HUES6 (cell line): Measurements from ENCODE around the gene SMCP.

Experiments
- H3K27ac ChIP-seq: 2 replicates; pipeline ENCODE4 v1.7.0; 2013; ENCODE audit warnings: low read depth, mild to moderate bottlenecking, low read length, inconsistent platforms
- H3K27me3 ChIP-seq: 2 replicates; pipeline ENCODE4 v1.6.1; 2013; ENCODE audit warnings: low read length; ENCODE audit not compliant: control insufficient read depth, insufficient read depth
- H3K36me3 ChIP-seq: 2 replicates; pipeline ENCODE4 v1.6.1; 2013; ENCODE audit warnings: low read length; ENCODE audit not compliant: control insufficient read depth, insufficient read depth
- H3K4me1 ChIP-seq: 2 replicates; pipeline ENCODE4 v1.6.1; 2013; ENCODE audit warnings: low read length; ENCODE audit not compliant: control insufficient read depth, insufficient read depth
- H3K4me3 ChIP-seq: 2 replicates; pipeline ENCODE4 v1.5.1; 2013; ENCODE audit warnings: low read depth, low read length
- H3K9ac ChIP-seq: one replicate; pipeline ENCODE4 v1.6.1; 2013; ENCODE audit warnings: mild to moderate bottlenecking, low read length
- H3K9me3 ChIP-seq: 2 replicates; pipeline ENCODE4 v1.6.1; 2013; ENCODE audit warnings: low read depth, low read length; ENCODE audit not compliant: control insufficient read depth, insufficient read depth

SMCP gene

GRCh38 chr1:152909206-152909605, 31.1 kb downstream of the SMCP start:
- H3K9me3 ChIP-seq, result peaks cover 23% of the 10 kb centered on the region; the same call in 1 of the 2 replicates

GRCh38 chr1:152912471-152912870, 34.3 kb downstream of the SMCP start:
- H3K4me1 ChIP-seq, result no peaks in the 10 kb centered on the region
- peaks cover 21% of the 10 kb centered on the region; the same call in 1 of the 2 replicates for H3K9me3 ChIP-seq
- no peak overlapping the region for H3K9ac ChIP-seq
- no peaks in the 10 kb centered on the region for H3K36me3 ChIP-seq
- H3K27ac ChIP-seq, result no peak overlapping the region
- H3K27me3 ChIP-seq, result peaks cover 38% of the 10 kb centered on the region; the same call in 1 of the 2 replicates
- H3K4me3 ChIP-seq, result no peak overlapping the region

More at GRCh38 chr1:152909206-152909605, 31.1 kb downstream of the SMCP start:
- peaks cover 37% of the 10 kb centered on the region; the same call in 1 of the 2 replicates for H3K27me3 ChIP-seq
- H3K4me3 ChIP-seq, result no peak overlapping the region
- H3K9ac ChIP-seq, result no peak overlapping the region
- H3K27ac ChIP-seq, result no peak overlapping the region
- no peaks in the 10 kb centered on the region for H3K36me3 ChIP-seq
- no peaks in the 10 kb centered on the region for H3K4me1 ChIP-seq

DNA sequence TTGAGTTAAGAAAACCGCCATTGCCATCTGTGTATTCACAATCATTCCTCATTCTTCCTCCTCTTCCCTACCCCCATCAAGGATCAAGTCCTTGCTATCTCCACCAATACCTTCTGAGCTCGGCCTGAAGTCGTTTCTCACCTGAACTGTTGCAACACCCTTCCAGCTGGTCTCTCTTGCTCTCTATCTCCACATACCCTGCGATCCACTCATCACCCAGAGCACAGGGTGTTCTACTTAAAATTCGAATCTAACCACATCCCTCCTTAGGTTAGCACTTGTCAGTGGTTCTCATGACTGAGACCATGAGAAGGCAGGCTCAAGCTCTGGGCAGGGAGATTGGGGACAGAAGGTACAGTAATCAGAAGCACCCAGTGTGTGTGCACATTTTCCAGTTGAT, 34.8 kb downstream of the SMCP start:
- Histone ChIP-seq H3K9ac (no peak overlapping the region), H3K4me1 (no peaks in the 10 kb centered on the region), H3K27me3 (peaks cover 38% of the 10 kb centered on the region; the same call in 1 of the 2 replicates), H3K27ac (no peak overlapping the region), H3K36me3 (no peaks in the 10 kb centered on the region), H3K4me3 (no peak overlapping the region), H3K9me3 (peaks cover 21% of the 10 kb centered on the region; the same call in 1 of the 2 replicates)

- Histone ChIP-seq H3K27me3 (0 out of 2 replicates have a peak, but pooled peaks cover 4% of the 10 kb centered on the region), H3K36me3 (no peaks in the 10 kb centered on the region), H3K9ac (no peak overlapping the region), H3K27ac (no peak overlapping the region), H3K9me3 (peaks cover 3% of the 10 kb centered on the region; the same call in 1 of the 2 replicates), H3K4me3 (no peak overlapping the region), H3K4me1 (no peaks in the 10 kb centered on the region; the same call in 1 of the 2 replicates)
Observed at GRCh38 chr1:152917794-152918193, 39.7 kb downstream of the SMCP start.

DNA sequence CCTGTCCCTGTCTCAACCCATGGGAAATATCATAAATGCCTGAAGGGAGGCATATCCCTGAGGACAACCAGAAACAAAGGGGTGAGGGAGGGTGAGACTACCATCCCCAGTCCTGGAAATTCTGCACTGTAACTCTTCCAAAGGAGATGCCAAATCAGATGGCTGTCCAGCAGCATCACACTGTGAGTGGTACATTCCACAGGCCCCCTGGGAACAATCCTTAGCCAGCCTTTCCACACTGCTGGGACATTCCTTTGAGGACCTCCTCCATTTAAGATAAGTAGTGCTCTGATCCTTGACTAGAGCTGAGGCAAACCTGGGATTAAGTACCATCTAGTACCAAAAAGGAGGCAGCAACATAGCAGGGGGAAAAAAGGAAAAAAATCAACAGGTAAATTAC, 40.9 kb downstream of the SMCP start:
- Histone ChIP-seq H3K4me3 (no peak overlapping the region), H3K36me3 (no peaks in the 10 kb centered on the region), H3K27ac (no peak overlapping the region), H3K9ac (no peak overlapping the region), H3K9me3 (peaks cover 6% of the 10 kb centered on the region; the same call in 1 of the 2 replicates), H3K27me3 (0 out of 2 replicates have a peak, but pooled peaks cover 3% of the 10 kb centered on the region), H3K4me1 (no peaks in the 10 kb centered on the region; the same call in 1 of the 2 replicates)

- H3K4me1 ChIP-seq, result no peaks in the 10 kb centered on the region
- no peaks in the 10 kb centered on the region for H3K36me3 ChIP-seq
- no peak overlapping the region for H3K9ac ChIP-seq
- H3K4me3 ChIP-seq, result no peak overlapping the region
- H3K27ac ChIP-seq, result no peak overlapping the region
- peaks cover 24% of the 10 kb centered on the region for H3K9me3 ChIP-seq
- no peaks in the 10 kb centered on the region for H3K27me3 ChIP-seq
Observed at GRCh38 chr1:152924191-152924590, 46.1 kb downstream of the SMCP start.

GRCh38 chr1:152926091-152926490, 48.0 kb downstream of the SMCP start:
- no peaks in the 10 kb centered on the region for H3K36me3 ChIP-seq
- H3K27ac ChIP-seq, result no peak overlapping the region
- H3K9me3 ChIP-seq, result peaks cover 27% of the 10 kb centered on the region
- no peaks in the 10 kb centered on the region for H3K4me1 ChIP-seq
- H3K4me3 ChIP-seq, result no peak overlapping the region
- H3K9ac ChIP-seq, result no peak overlapping the region
- H3K27me3 ChIP-seq, result no peaks in the 10 kb centered on the region

DNA sequence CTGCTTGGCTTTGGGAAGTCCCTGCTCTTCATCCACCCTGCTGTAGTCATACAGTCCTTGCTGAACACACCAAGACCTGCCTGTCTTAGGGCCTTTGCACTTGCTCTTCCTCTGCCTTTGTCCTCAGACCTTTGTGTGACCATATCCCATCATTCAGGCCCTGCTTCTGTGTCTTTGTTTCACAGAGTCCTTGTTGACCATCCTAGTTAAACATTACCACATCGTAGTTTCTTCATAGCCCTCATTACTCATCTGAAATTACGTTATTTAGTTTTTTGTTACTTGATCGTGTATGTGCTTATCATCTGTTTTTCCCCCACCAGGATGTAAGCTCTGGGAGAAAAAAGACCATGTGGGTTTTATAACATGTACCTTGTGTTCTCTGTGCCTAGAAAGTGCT, 50.5 kb downstream of the SMCP start:
- Histone ChIP-seq H3K9me3 (peaks cover 24% of the 10 kb centered on the region), H3K27ac (no peak overlapping the region), H3K9ac (no peak overlapping the region), H3K4me3 (no peak overlapping the region), H3K27me3 (no peaks in the 10 kb centered on the region), H3K4me1 (no peaks in the 10 kb centered on the region), H3K36me3 (no peaks in the 10 kb centered on the region)

- Histone ChIP-seq H3K27ac (no peak overlapping the region), H3K9ac (no peak overlapping the region), H3K4me3 (no peak overlapping the region), H3K36me3 (no peaks in the 10 kb centered on the region), H3K4me1 (no peaks in the 10 kb centered on the region), H3K27me3 (peaks cover 5% of the 10 kb centered on the region; the same call in 1 of the 2 replicates), H3K9me3 (peaks cover 7% of the 10 kb centered on the region; the same call in 1 of the 2 replicates)
Observed at GRCh38 chr1:152932170-152932811, 54.2 kb downstream of the SMCP start.

DNA sequence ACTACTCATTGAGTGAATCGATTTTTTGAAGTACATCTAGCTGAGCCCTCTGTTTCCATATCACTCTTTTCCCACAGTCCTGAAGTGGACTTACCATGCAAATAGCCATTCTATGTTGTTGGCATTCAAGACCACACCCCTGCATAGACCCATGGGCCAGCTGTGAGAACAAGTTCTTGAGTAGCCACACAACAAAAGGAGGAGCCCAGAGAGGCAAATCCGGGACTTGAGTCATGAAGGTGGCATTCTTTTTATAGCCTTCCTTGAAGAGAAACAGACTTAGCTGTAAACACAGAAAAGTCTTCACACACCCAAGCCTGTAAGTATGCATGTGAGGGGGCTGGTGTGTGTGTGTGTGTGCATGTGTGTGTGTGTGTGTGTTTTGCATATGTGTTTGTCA, 55.1 kb downstream of the SMCP start:
- Histone ChIP-seq H3K27me3 (peaks cover 5% of the 10 kb centered on the region; the same call in 1 of the 2 replicates), H3K4me1 (no peaks in the 10 kb centered on the region), H3K27ac (no peak overlapping the region), H3K36me3 (no peaks in the 10 kb centered on the region), H3K9me3 (peaks cover 7% of the 10 kb centered on the region; the same call in 1 of the 2 replicates), H3K4me3 (no peak overlapping the region), H3K9ac (no peak overlapping the region)
